ENCODE measurements around the gene C14orf180.
"Not testable (repeated sequence)": the region's sequence is repeated elsewhere in the genome, so short reads cannot be mapped to it uniquely, and the experiment has no call there.

- TF ChIP-seq CTCF (IDR thresholded peaks at IDR 0.05); REST (IDR thresholded peaks at IDR 0.05; ENCODE audit: insufficient read depth in 1 of 2, low read depth in 2 of 2, low read length in 1 of 2); POLR2AphosphoS5 (IDR thresholded peaks at IDR 0.05; ENCODE audit: low read depth, low read length); TCF7L2 (IDR thresholded peaks at IDR 0.05; ENCODE audit: low read depth, low read length): not testable (repeated sequence)
Observed at GRCh38 chr14:104636846-104637545, 57.4 kb downstream of the C14orf180 start.
